ENCODE results near the gene COPS7A. TPM values are rescaled to one million over a fixed set of nuclear protein-coding genes. Genes with fewer than 3 reads are reported as not detected.
"Not testable (repeated sequence)": the region's sequence is repeated elsewhere in the genome, so short reads cannot be mapped to it uniquely, and the experiment has no call there.

Gene COPS7A
- total RNA-seq, 1 donor from 2014 or later, result 70.4 TPM

- no peak for DNase-seq
- ATAC-seq (ENCODE audit: poor library complexity), result peak; percentile 15
- intact Hi-C loops (cut with DNase I), result no loop called here
Observed at GRCh38 chr12:6699989-6700645, 23.7 kb upstream of the COPS7A start.

GRCh38 chr12:6700646-6701051 is 23.2 kb upstream of the COPS7A start, which contains the start of gene PIANP:
Gene PIANP, minus strand, starts transcription at chr12:6700815. Its CDS starts 2,754 bp downstream, at chr12:6698061.
- intact Hi-C loops (cut with DNase I), result no loop called here
- DNase-seq, result peak; percentile 56
- peak; percentile 58 for ATAC-seq (ENCODE audit: poor library complexity)

DNA sequence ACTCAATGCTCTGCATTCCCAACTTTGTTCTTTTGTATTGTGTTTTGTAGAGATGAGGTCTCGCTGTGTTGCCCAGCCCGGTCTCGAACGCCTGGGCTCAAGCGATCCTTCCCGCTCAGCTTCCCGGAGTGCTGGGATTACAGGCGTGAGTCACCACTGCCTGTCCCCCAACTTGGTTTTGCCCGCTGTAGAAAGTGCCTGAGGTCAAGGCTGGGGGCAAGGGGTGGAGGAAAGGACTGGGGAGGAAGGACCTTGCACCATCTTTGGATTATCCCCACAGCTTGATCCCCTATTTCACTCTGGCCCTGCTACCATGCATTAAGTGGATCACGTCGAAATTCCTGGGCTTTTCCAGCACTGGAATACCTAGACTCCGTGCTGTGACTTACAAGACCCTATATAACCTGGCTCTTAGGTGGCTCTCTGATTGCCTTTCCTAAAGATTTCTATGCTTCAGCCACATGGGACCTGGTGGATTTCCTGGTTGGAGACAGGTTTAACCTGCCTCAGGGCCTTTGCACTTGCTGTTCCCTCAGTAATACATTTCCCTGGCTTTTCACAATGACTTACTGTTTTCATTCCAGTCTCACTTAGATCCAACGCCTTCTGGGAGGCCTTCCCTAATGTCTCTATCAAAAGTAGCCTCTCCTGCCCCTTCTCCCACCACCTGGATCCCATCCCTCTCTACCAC is 22.6 kb upstream of the COPS7A start:
- ATAC-seq (ENCODE audit: poor library complexity) (no peak), DNase-seq (no peak)
- intact Hi-C loops (cut with DNase I), result no loop called here

GRCh38 chr12:6703631-6704030 is 20.2 kb upstream of the COPS7A start:
- ATAC-seq (ENCODE audit: poor library complexity), result no peak
- intact Hi-C loops (cut with DNase I), result no loop called here
- DNase-seq, result no peak

DNA sequence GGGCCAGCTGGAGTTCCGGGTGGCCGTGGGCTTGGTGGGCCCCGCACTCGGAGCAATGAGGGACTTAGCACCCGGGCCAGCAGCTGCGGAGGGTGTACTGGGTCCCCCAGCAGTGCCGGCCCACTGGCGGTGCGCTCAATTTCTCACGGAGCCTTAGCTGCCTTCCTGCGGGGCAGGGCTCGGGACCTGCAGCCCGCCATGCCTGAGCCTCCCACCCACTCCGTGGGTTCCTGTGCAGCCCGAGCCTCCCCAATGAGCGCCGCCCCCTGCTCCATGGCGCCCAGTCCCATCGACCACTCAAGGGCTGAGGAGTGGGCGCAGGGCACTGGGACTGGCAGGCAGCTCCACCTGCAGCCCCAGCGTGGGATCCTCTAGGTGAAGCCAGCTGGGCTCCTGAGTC is 15.5 kb upstream of the COPS7A start:
- ATAC-seq (ENCODE audit: poor library complexity); intact Hi-C loops (cut with DNase I); DNase-seq: not testable (repeated sequence)

- no peak for DNase-seq
Observed at GRCh38 chr12:6708960-6709394, 14.9 kb upstream of the COPS7A start.

GRCh38 chr12:6716031-6716873 is 7.6 kb upstream of the COPS7A start:
- ATAC-seq (ENCODE audit: poor library complexity); intact Hi-C loops (cut with DNase I); DNase-seq: not testable (repeated sequence)

More at GRCh38 chr12:6708960-6709394, 14.9 kb upstream of the COPS7A start:
- no peak for ATAC-seq (ENCODE audit: poor library complexity)
- intact Hi-C loops (cut with DNase I), result no loop called here

- no peak for ATAC-seq (ENCODE audit: poor library complexity)
- intact Hi-C loops (cut with DNase I), result no loop called here
- DNase-seq, result no peak
Observed at GRCh38 chr12:6716874-6717437, 6.9 kb upstream of the COPS7A start.

GRCh38 chr12:6722863-6723262 is 983 bp upstream of the COPS7A start:
- ATAC-seq (ENCODE audit: poor library complexity) (no peak), DNase-seq (no peak)
- intact Hi-C loops (cut with DNase I), result no loop called here

GRCh38 chr12:6724409-6724797 is 557 bp downstream of the COPS7A start:
- intact Hi-C loops (cut with DNase I), result no loop called here
- ATAC-seq (ENCODE audit: poor library complexity), result peak; percentile 4
- DNase-seq, result no peak

DNA sequence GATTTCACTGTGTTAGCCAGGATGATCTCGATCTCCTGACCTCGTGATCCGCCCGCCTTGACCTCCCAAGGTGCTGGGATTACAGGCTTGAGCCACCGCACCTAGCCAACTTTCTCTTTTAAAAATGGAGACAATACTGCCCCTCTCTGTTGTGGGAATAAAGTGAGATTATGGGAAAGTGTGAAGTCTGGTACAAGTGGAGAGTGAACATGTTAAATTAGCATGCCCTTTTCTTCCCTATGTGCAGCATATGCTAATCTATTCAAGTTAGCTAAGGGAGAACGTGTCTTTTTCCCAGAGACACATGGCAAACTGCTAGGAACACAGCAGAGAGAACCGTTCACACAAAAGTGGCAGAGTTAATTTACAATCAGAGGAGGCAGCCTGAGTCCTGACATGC is 1.5 kb downstream of the COPS7A start:
- intact Hi-C loops (cut with DNase I), result no loop called here
- DNase-seq (no peak), ATAC-seq (ENCODE audit: poor library complexity) (no peak)

GRCh38 chr12:6729186-6729585 is 5.3 kb downstream of the COPS7A start:
- no peak for ATAC-seq (ENCODE audit: poor library complexity)
- intact Hi-C loops (cut with DNase I), result no loop called here
- no peak for DNase-seq

DNA sequence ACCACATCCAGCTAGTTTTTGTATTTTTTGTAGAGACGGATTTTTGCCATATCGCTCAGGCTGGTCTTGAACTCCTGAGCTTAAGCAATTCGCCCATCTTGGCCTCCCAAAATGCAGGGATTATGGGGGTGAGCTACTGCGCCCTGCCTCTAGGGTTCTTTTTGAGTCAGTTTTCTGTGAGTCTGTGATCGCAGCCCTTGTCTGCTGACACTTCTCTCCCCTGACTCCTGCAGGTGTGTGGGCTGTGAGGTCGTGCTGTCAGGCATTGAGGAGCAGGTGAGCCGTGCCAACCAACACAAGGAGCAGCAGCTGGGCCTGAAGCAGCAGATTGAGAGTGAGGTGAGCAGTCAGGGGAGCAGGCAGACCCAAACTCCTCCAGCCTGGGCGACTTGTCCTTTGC is 6.3 kb downstream of the COPS7A start:
- intact Hi-C loops (cut with DNase I), result no loop called here
- ATAC-seq (ENCODE audit: poor library complexity), result no peak

DNA sequence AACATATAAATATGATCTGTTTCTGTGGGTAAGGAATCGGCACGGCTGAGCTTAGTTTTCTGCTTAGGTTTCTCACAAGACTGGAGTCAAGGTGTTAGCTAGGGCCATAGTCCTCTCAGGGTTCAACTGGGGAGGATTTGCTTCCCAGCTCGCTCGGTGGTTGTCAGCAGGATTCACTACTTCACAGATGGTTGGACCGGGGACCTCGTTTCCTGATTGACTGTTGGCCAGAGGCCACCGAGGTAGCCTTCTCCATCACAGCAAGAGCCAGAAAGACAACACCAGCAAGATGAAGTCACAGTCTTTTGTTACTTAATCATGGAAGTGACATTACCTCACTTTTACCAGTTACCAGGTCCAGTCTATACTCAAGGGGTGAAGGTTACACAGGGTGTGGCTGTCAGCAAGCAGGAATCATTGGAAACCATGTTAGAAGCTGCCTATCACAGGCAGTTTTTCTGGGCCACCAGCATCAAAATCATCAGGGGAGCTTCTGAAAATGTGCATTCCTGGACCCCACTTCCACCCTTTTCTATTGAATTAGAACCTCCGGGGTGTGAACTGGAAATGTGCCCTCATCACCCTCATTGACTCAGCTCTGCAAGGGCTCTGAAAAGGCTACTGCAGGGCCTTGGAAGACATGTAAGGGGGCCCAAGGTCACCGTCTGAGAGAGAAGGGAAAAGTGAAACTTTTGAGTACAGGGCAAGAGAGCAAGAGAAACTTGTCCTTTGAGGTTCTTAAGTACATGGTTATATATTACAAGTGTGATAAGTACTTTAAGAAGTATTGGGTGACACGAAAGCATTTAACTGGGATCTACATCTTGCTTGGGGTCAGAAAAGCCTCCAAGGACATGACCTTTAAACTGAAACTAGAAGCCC is 10.9 kb downstream of the COPS7A start:
- ATAC-seq (ENCODE audit: poor library complexity) (no peak), DNase-seq (no peak)
- intact Hi-C loops (cut with DNase I), result loop anchor here (5.0 kb wide), 2 partner anchors 43 to 93 kb away; partner anchors contain the start of gene P3H3

More for the DNA sequence above, 6.3 kb downstream of the COPS7A start:
- DNase-seq, result no peak

GRCh38 chr12:6735448-6736191 is 11.8 kb downstream of the COPS7A start:
- ATAC-seq (ENCODE audit: poor library complexity) (peak; percentile 95), DNase-seq (peak; percentile 85)
- intact Hi-C loops (cut with DNase I), result loop anchor here (5.0 kb wide), 2 partner anchors 42 to 92 kb away; partner anchors contain the start of gene P3H3

DNA sequence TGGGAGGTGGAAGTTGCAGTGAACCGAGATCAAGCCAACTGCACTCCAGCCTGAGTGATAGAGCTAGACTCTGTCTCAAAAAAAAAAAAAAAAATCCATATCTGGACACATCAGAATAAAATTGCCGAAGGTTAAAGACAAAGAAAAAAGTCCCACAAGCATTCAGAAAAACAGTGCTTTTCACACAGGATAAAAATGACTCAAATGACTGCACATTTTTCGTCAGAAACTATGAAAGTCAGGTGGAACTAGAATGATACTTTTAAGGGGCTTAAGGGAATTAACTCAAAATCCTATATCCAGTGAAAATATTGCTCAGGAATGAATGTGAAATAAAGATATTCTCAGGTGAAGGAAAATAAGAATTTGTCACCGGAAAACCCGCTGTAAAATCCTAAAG is 12.9 kb downstream of the COPS7A start:
- ATAC-seq (ENCODE audit: poor library complexity), result no peak
- intact Hi-C loops (cut with DNase I), result loop anchor here (5.0 kb wide), 2 partner anchors 41 to 91 kb away; partner anchors contain the start of gene P3H3
- no peak for DNase-seq

- intact Hi-C loops (cut with DNase I); ATAC-seq (ENCODE audit: poor library complexity); DNase-seq: not testable (repeated sequence)
Observed at GRCh38 chr12:6742080-6742479, 18.2 kb downstream of the COPS7A start.

Data from Right ventricle myocardium superior (tissue), 1 donor.